KOPT-K1 (cell line): ENCODE measurements around the gene IGLL5.

ENCODE experiments used
- H3K27ac ChIP-seq: fragments of 200-600 bp; sonication (generic); 2 replicates; pipeline ENCODE4 v1.5.1; 2016; ENCODE audit warnings: antibody characterized with exemption, mild to moderate bottlenecking, low read depth, low read length; ENCODE audit not compliant: poor library complexity, severe bottlenecking
- H3K36me3 ChIP-seq: fragments of 200-600 bp; sonication (generic); 2 replicates; pipeline ENCODE4 v1.5.1; 2017; ENCODE audit warnings: antibody characterized with exemption, mild to moderate bottlenecking, low read length, moderate library complexity; ENCODE audit not compliant: insufficient read depth
- H3K9me3 ChIP-seq: fragments of 200-600 bp; sonication (generic); 2 replicates; pipeline ENCODE4 v1.5.1; 2017; ENCODE audit warnings: antibody characterized with exemption, low read length, mild to moderate bottlenecking; ENCODE audit not compliant: insufficient read depth, poor library complexity, severe bottlenecking

IGLL5 gene

DNA sequence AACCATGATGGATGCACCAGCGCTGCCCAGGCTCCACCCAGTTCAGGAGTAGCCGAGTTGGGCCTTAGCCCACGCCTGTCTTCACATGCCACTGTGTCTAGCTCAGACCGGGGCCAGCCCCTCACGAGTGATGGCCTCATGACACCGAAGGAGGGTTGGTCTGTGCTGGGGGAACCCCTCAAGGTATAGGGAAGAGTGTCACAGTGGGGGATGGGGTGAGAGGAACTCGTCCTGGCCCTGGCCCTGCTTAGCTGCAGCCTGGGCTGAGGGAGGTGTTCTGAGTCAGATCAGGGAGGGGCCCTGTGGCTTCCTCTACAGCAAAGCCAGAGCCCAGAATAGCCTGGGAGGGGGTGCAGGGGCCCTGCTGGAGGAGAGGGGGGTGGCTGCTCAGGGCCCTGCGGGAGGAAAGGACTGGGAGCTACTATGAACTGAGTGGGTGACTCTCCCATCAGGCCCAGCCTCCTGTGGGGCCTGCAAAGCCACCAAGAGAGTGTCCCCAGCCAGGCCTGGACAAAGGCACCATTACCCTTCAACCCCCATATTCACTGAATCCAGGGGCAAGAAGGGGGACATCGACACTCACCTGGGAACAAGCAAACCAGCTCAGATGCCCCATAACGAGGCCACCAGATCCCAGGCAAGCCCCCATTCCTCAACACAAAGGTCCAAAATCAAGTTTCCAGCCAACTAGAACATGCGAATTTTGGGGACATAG is 41.2 kb downstream of the IGLL5 start:
- Histone ChIP-seq H3K9me3 (no peaks in the 10 kb centered on the region), H3K27ac (no peak overlapping the region), H3K36me3 (no peaks in the 10 kb centered on the region)

DNA sequence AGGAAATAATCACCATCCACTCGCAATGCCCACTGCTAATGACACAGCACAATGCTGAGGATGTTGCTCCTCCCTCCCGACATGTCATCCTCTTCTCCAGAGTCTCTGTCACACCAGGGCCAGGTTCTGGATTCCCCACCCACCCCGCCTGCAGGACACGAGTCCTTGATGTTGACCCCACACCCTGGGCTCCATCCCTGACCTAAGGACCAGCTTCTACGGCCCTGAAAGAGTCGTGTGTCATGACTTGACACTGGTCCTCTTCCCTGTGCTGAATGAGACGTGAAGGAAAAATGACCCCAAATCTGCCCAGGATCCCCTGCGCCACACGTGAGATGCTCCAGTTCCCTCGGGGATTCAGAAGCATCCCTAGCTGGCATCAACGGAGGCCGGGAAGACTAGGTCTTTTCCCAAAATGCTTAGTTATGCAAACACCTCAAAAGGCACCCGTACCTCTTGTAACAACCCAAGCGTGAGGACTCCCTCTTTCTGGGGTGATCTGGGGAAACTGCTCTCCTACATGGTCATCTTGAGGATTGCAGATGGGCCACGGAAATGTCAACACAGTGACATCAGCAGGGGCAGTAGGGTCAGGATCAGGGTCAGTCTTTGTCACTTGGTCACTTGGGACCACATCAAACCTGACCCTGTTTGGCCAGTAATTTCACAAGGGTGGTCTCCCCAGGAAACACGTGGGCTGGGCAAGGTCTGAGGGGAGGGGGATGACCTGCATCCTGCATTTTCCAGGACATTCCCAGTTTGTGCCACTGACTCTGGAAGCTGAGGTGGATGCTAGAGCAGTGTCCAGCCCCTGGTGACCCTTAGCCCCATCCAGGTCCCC is 42.0 kb downstream of the IGLL5 start:
- Histone ChIP-seq H3K9me3 (no peaks in the 10 kb centered on the region), H3K27ac (no peak overlapping the region), H3K36me3 (no peaks in the 10 kb centered on the region)

DNA sequence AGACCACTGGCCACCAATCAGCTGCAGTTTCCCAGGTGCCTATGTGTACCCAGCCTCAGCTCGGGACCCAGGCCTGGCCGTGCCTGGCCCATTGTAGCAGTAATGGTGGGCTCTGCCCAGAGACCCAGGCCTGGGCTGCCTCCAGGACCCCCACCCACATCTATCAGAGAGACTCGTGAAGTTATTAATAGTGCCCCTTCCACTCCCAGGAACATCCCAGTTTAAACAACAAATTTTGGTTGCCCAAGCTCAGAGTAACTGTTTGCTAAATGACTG is 42.5 kb downstream of the IGLL5 start:
- H3K27ac ChIP-seq = no peak overlapping the region
- no peaks in the 10 kb centered on the region for H3K36me3 ChIP-seq
- H3K9me3 ChIP-seq = no peaks in the 10 kb centered on the region

DNA sequence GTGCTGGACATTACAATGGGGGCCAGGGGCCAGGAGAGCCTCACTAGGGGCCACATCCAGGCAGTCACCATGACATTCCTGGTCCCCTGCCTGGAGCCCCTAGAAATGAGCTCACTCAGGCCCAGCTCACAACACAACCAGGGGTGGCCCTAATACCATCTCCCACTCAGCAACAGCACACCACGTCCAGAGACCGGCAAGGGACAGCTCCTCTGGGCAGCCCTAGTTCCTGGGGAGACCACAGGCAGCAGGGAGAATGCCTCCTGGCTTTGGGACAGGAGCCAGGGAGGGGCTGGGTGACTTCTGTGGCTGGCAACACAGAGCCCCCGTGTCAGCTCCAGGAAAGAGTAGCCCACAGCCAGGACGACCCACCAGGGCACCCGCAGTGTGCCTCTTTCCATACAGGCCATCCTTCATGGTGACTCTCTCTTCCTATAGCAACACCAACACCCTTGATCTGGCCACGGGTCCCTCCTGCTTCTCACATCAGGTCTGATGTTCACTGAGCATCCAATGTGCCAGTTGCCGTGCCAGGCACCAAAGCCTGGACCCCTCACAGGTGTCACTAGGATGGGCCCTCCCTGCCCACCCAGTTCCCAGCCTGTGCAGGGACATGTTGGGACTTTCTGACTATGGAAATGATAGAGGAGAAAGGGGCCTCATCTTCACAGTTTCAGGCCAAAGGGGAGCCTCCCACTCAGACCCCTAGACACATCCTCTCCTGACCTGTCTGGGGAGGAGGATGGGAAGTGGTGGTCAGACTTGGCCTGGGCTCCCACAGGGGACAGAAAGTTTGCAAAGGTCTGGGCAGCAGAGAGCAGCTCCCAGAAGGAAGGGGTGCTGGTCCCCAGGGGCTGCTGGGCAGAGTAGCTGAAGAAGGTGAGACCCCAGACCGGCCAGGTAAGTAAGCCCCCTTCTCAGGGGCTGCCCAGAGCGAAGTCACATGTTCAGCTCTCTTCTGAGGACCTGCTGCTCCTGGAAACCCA is 43.2 kb downstream of the IGLL5 start:
- Histone ChIP-seq H3K36me3 (no peaks in the 10 kb centered on the region), H3K27ac (no peak overlapping the region), H3K9me3 (no peaks in the 10 kb centered on the region)

DNA sequence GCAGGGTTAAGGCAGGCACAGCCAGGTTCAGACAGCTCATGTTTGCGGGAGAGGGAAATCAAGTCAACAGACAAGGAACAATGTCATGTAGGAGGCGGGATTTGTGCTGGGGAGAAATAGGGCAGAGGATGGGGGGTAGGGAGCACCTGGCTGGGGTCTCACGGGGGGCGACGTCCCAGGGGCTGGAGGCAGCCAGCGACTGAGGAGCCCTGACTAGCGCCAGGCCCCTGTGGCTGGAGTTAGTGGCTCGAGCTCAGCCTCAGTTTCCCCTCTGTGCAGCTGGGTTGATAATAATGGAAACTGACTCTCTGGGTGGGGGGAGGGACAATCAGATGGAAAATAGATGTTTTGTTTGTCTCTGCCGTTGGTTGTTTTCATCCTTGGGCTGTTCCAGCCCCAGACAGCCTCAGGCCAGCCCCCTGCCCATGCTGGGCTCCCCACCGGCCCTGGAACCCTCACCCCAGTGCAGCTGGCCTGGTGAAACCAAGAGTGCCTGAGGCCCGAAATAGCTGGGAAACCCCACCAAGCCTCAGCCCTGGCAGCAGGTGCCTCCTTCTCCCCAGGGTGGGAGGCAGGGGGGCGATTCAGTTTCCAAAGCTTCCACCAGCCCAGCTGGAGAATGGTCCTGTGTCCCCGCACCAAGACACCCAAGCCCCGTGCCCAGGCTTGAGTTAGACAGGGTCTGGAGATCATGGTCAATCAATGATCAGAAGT is 44.1 kb downstream of the IGLL5 start:
- no peaks in the 10 kb centered on the region for H3K36me3 ChIP-seq
- no peaks in the 10 kb centered on the region for H3K9me3 ChIP-seq
- H3K27ac ChIP-seq = no peak overlapping the region

DNA sequence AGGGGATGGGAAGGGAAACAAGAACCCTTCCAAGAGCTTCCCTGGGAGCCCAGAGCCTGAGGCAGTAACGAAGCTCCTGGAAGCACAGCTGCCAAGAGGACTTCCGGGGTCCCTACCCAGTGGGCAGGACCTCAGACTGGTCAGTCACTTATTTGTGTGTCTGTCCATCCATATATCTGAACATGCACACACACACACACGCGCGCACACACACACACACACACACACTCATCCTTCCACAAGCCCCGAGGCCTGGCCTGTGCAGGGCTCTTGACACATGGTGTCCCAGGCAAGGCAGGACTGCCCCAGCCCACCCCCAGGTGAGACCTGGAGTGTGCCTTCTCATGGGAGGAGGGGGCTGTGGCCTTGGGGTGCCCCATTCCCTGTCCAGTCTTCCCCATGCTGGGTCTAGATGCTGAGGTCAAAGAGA is 44.9 kb downstream of the IGLL5 start:
- no peaks in the 10 kb centered on the region for H3K36me3 ChIP-seq
- H3K9me3 ChIP-seq = no peaks in the 10 kb centered on the region
- no peak overlapping the region for H3K27ac ChIP-seq

DNA sequence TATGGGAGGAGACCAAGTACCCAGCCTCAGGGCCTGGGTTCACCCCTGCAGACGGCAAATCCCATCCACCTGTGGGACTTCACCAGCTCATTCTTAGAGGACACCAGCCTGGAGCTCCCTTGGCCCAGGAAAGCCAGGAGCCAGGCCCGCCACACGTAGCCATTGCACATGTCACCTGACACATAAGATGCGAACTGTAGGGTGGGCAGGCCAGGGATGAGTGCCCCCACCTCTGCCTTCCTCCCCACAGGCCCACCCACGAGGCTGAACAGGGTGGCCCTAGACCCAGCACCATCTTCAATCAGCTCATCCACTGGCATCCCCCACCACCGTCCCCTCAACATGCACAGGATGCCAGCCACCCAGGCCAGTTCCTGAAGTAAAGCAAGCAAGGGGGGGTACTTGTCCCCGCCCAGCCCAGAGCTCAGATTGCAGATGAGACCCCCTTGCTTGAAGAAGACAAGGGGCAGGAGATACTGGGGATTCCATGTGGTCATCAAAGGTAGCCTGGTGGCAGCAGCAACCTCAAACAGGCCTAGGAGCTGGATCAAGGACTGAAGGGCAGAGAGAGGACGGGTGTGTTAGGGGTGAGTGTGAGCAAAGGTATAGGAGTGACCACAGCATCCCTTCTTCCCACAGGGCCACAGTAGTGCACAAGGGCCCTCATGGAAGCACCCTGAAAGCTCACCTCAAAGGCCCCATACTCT is 45.6 kb downstream of the IGLL5 start:
- no peaks in the 10 kb centered on the region for H3K9me3 ChIP-seq
- no peak overlapping the region for H3K27ac ChIP-seq
- H3K36me3 ChIP-seq = no peaks in the 10 kb centered on the region

DNA sequence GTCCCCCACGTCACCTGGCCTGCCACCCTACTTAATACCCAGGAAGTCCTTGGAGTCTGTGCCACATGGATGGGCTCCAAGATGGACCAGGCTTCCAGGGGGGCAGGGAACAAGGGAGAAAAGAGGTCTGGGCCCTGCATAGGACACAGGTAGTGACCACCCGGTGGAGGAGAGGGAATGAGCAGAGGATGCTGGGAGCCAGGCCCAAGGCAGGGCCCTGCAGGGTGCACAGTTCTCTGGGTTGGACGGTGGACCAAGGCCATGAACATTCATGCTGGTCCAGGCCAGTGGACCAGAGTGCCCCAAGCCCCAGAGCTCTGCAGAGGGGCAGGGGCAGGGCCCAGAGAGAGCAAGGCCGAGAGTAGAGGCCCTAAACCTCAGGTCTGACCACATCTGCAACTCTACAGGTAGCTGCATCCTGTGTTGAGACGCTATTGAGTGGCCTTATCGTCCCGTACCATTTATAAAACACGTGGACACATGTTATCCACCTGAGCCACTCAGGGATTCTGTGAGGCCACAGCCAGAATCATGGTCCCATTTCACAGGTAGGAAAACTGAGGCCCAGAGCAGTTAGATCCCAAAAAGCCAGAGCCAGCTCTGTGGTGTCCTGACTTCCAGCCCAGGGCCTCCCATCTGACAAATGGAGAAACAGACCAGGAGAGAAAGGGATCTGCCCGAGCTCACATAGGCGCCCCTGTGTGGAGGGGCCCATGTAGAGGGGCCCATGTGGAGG is 46.4 kb downstream of the IGLL5 start:
- no peak overlapping the region for H3K27ac ChIP-seq
- H3K36me3 ChIP-seq = no peaks in the 10 kb centered on the region
- H3K9me3 ChIP-seq = no peaks in the 10 kb centered on the region

DNA sequence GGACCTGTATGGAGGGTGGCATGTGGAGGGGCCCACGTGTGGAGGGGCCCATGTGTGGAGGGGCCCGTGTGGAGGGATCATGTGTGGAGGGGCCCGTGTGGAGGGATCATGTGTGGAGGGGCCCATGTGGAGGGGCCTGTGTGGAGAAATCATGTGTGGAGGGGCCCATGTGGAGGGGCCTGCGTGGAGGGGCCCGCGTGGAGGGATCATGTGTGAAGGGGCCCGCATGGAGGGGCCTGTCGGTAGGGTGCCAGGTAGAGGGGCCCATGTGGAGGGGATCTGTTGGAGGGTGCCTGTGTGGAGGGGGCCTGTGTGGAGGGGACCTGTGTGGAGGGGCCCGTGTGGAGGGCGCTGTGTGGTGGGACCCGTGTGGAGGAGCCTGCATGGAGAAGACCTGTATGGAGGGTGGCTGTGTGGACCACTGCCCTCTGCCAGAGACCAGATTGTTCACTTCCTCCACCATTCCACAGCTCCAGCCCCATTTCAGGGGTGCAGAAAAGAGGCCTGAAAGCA is 47.0 kb downstream of the IGLL5 start:
- Histone ChIP-seq H3K27ac (no peak overlapping the region), H3K9me3 (no peaks in the 10 kb centered on the region), H3K36me3 (no peaks in the 10 kb centered on the region)

DNA sequence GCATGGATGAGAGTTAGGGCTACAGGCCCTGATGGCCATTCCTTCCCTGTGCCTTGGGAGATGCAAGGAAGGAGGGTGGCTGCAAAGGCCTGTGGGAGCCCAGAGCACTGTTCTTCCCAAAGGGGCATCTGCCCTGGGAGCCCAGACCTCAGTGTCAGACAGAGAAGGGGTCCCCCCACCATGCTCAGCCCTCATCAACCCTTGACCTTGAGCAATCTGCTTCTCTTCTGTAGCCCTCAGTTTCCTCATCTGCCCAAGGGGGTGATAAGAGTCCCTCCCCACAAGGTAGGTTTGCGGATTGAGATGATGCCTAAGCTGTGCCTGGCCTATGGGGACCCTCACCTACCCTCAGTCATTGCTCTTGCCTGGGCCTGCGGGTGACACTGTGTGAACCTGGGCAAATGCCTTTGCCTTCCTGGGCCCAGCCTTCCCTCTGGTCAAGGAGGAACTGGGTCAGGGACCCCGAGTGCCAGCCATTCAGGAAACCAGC is 47.5 kb downstream of the IGLL5 start:
- Histone ChIP-seq H3K9me3 (no peaks in the 10 kb centered on the region), H3K36me3 (no peaks in the 10 kb centered on the region), H3K27ac (no peak overlapping the region)

DNA sequence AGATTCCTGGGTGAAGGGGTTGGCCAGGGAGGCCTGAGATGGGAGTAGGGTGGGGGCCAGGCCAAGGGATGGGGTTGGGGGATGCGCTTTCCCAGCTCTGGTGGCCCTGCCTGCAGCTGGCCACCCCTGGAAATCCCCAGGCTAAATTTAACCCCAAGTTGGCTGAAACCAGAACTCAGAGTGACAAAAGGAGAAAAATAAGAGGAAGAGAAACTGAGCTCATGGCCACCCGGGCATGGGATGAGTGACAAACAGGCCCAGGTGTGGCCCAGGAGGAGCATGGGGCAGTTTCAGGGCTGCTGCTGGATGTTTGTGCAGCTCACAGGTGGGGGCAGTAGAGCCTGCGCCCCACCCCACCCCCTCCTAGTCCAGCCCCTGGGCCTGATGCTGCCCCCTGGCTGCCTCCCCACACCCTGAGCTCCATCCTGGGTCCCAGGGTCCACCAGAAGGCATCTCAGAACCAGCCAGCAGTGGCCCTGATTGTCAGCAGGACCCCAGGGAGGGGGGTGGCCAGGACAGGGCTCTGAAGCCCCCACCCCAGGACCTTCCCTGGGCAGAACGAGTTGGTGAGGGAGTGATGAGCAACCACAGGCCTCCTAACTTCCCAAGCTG is 48.0 kb downstream of the IGLL5 start:
- Histone ChIP-seq H3K9me3 (no peaks in the 10 kb centered on the region), H3K36me3 (no peaks in the 10 kb centered on the region), H3K27ac (no peak overlapping the region)

DNA sequence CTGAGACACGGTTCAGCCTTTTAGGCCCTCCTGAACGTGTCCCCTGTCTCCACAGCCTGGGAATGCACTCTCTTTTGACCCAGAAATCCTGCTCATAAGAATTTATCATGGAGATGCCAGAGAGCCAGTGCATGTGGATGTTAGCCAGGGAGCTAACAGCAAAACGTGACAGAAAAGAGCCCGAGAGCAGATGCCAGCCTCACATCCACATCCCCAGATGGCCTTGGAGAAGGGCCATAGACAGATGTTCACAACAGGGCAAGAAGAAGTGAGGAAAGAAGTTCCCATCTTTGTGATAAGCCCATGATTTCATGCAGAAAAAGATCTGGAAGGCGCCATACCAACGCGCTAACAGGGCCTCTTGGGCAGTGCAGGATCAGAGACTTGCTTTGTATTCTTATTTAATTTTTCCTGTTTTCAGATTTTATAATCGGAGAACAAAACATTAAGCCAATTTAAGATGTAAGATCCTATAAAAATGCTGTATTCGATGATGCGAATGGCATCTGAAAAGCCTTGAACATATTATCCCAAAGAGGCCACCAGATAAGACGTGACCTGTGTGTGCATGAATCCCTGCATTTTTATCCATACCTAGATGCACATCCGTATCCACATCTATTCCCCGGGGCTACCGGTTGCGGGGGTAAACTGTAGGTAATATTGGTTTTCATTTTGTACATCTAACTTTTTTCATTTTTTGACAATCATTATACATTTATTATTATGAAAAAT is 48.7 kb downstream of the IGLL5 start:
- no peak overlapping the region for H3K27ac ChIP-seq
- no peaks in the 10 kb centered on the region for H3K36me3 ChIP-seq
- no peaks in the 10 kb centered on the region for H3K9me3 ChIP-seq
